Neural cell (in vitro differentiated cells): ENCODE measurements around the gene LDHD.

Source experiments
- CTCF ChIP-seq: fragments of 450-650 bp; IDR thresholded peaks from 2 replicates; pipeline ENCODE4 v1.5.1; 2014; ENCODE audit warnings: antibody characterized with exemption, mild to moderate bottlenecking, moderate library complexity; ENCODE audit not compliant: poor library complexity, severe bottlenecking
- TAF1 ChIP-seq: IDR thresholded peaks from 2 replicates; pipeline ENCODE4 v1.6.1; 2012; ENCODE audit warnings: low read depth

- TF ChIP-seq CTCF, result no peak
- no peak for TF ChIP-seq TAF1
Measured at GRCh38 chr16:75131081-75131480, 14.5 kb upstream of the LDHD start.
